GM10266 (cell line): ENCODE results near the gene CEP89.

Experiments
- DNase-seq: peaks from one replicate; pipeline ENCODE4 v3.0.0; 2012; ENCODE audit errors: extremely low spot score
- TF ChIP-seq, protein P1 (sequence below): IDR thresholded peaks from 2 replicates; pipeline ENCODE4 v1.5.1; 2012; ENCODE audit warnings: mild to moderate bottlenecking, low read depth; ENCODE audit not compliant: control insufficient read depth, insufficient read depth; ENCODE audit errors: missing control alignments

The CEP89 gene

DNA sequence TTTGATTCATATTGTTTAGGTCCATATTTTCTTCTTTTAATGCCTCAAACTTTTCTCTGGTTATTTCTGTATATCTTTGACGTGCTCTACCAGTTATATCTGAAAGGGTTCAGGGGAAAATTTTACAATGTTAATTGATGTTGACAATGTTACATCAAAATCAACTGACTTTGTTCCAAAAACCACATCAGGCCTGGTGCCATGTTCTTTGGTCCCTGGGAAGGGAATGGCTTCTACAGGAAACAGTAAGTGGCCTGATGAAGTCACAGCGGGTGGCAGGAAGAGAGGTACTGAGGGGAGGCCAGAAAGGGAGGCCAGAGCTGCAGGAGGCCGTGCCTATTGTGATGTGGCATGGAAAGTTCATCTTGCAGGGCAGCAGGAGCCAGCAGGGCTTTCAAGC, 38.2 kb downstream of the CEP89 start:
- no peak for DNase-seq

DNA sequence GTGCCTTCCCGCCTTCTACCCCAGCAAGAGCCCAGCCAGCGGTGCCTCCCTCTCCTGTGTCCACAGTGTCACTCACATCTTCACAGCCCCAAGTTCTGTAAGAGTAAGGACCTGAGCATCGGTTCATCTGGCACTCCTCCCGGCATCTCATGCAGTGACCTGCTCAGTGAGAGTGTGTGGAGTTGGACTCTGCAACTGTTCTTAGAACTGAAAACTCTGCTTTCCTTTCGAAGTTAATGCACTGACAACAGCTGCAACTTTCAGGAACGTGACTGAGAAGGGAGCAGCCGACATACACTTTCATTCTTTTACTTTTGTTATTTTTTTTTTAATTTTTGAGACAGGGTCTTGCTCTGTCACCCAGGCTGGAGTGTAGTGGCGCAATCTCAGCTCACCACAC, 41.2 kb downstream of the CEP89 start:
- TF ChIP-seq, protein P1, sequence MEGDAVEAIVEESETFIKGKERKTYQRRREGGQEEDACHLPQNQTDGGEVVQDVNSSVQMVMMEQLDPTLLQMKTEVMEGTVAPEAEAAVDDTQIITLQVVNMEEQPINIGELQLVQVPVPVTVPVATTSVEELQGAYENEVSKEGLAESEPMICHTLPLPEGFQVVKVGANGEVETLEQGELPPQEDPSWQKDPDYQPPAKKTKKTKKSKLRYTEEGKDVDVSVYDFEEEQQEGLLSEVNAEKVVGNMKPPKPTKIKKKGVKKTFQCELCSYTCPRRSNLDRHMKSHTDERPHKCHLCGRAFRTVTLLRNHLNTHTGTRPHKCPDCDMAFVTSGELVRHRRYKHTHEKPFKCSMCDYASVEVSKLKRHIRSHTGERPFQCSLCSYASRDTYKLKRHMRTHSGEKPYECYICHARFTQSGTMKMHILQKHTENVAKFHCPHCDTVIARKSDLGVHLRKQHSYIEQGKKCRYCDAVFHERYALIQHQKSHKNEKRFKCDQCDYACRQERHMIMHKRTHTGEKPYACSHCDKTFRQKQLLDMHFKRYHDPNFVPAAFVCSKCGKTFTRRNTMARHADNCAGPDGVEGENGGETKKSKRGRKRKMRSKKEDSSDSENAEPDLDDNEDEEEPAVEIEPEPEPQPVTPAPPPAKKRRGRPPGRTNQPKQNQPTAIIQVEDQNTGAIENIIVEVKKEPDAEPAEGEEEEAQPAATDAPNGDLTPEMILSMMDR, result no peak
- DNase-seq, result no peak

More for the DNA sequence above, 38.2 kb downstream of the CEP89 start:
- TF ChIP-seq, protein P1, result no peak

DNA sequence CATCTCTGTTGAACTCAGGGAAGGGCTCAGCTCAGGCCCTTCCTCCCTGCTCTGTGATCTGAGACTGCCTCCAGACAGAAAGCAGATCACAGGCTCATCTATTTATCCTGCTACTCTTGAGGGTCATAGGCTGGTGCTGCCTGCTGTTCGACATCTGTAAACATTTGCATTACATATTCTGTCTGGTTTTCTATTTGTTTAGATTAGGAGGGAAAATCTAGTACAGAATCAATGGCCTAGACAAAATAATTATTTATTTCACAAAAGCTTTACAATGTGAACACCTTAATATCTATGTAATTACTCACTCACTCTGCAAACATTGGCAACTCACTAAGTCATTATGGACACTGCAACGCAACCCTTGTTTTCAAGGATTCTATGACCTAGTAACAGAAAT, 43.0 kb downstream of the CEP89 start:
- DNase-seq, result no peak
- TF ChIP-seq, protein P1, result no peak

DNA sequence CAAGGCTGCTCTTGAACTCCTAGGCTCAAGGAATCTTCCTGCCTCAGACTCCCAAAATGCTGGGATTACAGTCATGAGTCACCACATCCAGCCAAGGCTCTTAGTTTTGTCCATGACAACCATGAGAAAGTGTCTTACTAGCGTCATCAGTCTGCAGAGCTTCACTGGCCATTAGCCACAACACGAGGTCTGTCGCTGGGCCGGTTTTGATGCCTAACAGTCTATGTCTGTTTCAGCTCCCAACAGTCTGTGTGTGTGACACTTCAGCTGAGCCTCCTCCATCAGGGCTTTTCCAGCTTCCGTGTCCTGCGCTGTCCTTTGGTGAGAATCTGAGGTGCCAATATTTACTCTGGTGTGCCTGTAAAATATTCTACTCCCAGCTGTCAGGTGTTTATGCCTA, 47.6 kb downstream of the CEP89 start:
- TF ChIP-seq, protein P1, result no peak
- no peak for DNase-seq

DNA sequence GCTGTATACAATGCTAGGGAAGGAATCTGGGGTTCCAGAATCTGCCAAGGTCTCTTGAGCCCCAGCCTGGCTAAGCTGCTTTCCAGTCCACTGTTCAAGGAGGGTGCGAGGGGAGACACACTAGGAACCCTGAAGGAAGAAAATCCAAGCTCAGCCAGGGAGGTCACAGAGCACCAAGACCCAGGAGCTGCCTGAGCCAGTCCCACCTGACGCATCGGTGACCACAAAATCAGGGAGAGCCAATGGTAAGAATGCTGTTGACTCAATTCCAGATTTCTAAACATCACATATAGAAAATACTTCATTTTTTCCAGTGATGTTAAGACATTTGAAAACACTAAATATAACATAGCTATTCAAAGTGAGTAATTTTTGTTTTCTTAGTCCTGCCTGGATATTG, 50.1 kb downstream of the CEP89 start:
- TF ChIP-seq, protein P1, result no peak
- DNase-seq, result no peak

DNA sequence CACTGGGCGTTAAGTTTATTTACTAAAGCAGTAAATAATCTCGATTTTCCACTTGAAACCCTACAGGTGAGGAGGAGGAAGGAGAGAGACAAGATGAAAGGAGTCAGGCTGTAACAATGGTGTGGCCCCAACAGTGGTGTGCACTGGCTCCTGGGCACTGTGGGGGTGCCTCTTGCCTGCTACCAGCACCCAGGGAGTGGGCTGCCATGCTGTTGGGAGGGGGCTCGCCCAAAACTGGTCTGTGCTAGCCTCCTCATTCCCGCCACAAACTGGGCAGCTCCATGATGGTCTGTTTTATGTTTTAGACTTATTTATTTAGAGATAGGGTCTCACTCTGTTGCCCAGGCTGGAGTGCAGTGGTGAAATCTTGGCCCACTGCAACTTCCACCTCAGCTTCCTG, 52.4 kb downstream of the CEP89 start:
- TF ChIP-seq, protein P1, result no peak
- DNase-seq, result no peak

DNA sequence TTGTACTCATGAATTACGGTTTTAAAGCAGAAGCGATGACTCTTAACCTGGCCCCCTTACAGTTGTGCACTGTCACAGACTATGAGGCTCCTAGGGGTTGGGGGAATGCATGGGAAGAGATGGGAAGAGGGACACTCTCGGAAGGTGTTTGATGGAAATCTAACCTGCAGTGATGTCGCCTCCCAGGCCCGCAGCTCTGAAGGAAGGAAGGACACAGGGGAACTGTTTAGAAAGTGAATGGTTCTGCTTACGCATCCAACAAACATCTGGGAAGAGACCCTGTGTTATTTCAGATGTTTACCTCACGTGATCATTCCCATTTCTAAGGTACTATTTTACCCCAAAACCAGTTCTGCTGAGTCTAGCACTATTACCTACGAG, 54.2 kb downstream of the CEP89 start:
- TF ChIP-seq, protein P1, result no peak
- no peak for DNase-seq
